ENCODE results near the gene RPE65.

GRCh38 chr1:68456202-68456601, 6.4 kb upstream of the RPE65 start:
- TF ChIP-seq, protein P1, sequence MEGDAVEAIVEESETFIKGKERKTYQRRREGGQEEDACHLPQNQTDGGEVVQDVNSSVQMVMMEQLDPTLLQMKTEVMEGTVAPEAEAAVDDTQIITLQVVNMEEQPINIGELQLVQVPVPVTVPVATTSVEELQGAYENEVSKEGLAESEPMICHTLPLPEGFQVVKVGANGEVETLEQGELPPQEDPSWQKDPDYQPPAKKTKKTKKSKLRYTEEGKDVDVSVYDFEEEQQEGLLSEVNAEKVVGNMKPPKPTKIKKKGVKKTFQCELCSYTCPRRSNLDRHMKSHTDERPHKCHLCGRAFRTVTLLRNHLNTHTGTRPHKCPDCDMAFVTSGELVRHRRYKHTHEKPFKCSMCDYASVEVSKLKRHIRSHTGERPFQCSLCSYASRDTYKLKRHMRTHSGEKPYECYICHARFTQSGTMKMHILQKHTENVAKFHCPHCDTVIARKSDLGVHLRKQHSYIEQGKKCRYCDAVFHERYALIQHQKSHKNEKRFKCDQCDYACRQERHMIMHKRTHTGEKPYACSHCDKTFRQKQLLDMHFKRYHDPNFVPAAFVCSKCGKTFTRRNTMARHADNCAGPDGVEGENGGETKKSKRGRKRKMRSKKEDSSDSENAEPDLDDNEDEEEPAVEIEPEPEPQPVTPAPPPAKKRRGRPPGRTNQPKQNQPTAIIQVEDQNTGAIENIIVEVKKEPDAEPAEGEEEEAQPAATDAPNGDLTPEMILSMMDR (IDR thresholded peaks at IDR 0.05) = no peak
- TF ChIP-seq ZFX (IDR thresholded peaks at IDR 0.05; ENCODE audit: borderline replicate concordance) = no peak
